Thyroid gland (tissue), 4 donors: ENCODE results near the gene SGSM2. TPM values are rescaled to one million over a fixed set of nuclear protein-coding genes. Genes with fewer than 3 reads are reported as not detected.

Experiments
- DNase-seq, 2 donors: peaks; one replicate each; pipeline ENCODE4 v3.0.0-alpha.2; 2019
- H3K27ac ChIP-seq, 3 donors: fragments of 200-600 bp; sonication (generic); 1 replicate in 2 of 3; 2 replicates in 1 of 3; pipeline ENCODE4 v1.5.1; 2016 to 2019; ENCODE audit warnings: mild to moderate bottlenecking in 1 of 3, moderate library complexity in 1 of 3
- H3K27me3 ChIP-seq: fragments of 200-600 bp; sonication (generic); one replicate; pipeline ENCODE4 v1.5.1; 2019
- H3K36me3 ChIP-seq, 2 donors: fragments of 200-600 bp; sonication (generic); one replicate each; pipeline ENCODE4 v1.5.1; 2016 to 2019
- H3K4me1 ChIP-seq, 2 donors: fragments of 200-600 bp; sonication (generic); one replicate each; pipeline ENCODE4 v1.5.1; 2017 to 2019
- H3K4me3 ChIP-seq, 3 donors: fragments of 200-600 bp; sonication (generic); replicated peaks in 1 of 3; 1 replicate in 2 of 3; 2 replicates in 1 of 3; pipeline ENCODE4 v1.5.1; 2016; ENCODE audit warnings: mild to moderate bottlenecking in 1 of 3
- H3K9me3 ChIP-seq: fragments of 200-600 bp; sonication (generic); one replicate; pipeline ENCODE4 v1.5.1; 2017
- POLR2A ChIP-seq, 2 donors: fragments of 450-650 bp; IDR thresholded peaks; one replicate each; pipeline ENCODE4 v1.6.1; 2017; ENCODE audit warnings: antibody characterized with exemption in 2 of 2, mild to moderate bottlenecking in 2 of 2, moderate library complexity in 1 of 2
- WGBS, 2 donors: methylation state at CpG; one replicate each; pipeline ENCODE4 v1.1.5; 2017; 5-methylcytosine and 5-hydroxymethylcytosine counted together
- intact Hi-C: fragments of 100-400 bp; cut with DNase I; formaldehyde crosslinking; loops from one replicate; pipeline ENCODE4 v1.15.1; 2023
- total RNA-seq, 4 donors: library from RNA; depleted of rRNA; stranded (reverse); fragments of >200 nt; gene quantifications; one replicate each; pipeline ENCODE4 v1.2.3, GENCODE V29; 2016
- TF ChIP-seq, protein P1 (sequence below), 6 experiments: fragments of 200-600 bp in 3 of 6; fragments of 450-650 bp in 3 of 6; sonication (generic) in 3 of 6; IDR thresholded peaks; one replicate each; pipeline ENCODE4 v1.5.1; 2016 to 2019; ENCODE audit warnings: antibody characterized with exemption in 6 of 6, mild to moderate bottlenecking in 2 of 6, inconsistent platforms in 1 of 6, moderate library complexity in 1 of 6

SGSM2 gene
- total RNA-seq, 4 donors from 2014 or later, result 47.8 to 82.7 (median 63.2) TPM

DNA sequence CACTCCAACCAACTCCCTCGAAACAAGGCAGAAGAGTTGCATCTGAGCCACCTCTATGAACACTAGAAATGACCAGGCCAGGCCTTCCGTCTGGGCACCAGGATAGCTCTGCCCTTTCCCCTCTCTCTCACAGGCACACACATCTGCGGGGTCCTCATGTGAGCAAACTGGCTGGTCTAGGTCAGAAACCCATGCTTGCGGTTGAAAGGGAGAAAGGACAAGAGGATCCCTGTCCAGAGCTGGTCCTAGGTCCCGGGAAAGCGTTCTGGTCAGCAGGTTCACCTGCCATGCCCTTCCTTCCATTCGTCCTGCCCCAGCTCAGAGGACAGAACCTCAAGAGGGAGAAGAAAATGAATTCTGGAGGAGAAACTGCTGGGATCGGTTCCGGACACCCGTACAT lies 60.9 kb downstream of the SGSM2 start:
- H3K4me3 ChIP-seq, result peak overlapping the region in 1 of 3 donors; percentile 95

DNA sequence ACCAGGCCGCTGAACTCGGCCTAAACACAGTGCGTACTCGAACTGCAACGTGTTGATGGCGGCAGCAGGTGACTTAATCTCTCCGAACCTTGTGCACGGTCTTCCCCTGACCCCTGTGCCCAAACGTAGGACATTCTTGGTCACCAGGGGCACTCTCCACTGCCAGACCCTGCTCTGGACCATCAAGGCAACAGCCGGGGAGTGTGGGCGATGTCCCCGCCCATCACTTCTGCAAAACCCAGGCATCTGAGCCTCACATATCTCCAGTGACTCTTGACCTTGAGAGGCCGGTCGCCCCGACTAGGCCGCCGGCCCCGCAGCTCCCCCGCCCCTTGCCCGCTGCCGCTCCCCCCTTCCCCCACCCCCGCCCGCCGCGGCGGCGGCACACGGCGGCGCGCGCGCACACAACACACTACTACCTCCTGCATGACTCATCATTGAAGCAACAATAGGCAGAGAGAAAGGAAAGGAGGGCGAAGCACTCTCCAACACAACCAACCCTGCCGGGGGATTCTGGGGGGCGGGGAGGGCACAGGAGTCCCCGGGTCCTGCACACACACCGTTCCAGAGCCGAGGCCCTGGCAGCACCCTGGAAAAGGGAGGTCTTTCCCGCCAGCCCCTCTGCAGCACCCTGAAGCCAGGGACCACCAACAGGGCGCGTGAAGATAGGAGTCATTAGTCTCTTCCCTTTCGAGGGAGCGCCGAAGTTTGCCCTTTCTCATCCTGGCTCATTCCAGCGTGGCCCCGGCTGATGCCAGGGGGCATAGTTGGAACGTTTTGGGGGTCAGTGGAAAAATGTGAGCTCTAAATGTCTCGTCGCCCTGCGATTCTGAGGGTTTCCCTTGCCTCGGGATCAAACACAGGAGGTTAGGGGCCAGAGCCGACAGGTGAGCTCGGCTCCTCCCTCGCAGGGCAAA lies 61.6 kb downstream of the SGSM2 start:
- peak overlapping the region; percentile 92 to 98 (median 95) for H3K27ac ChIP-seq
- intact Hi-C loops, result no loop called here
- H3K36me3 ChIP-seq, result no peaks in the 10 kb centered on the region
- H3K9me3 ChIP-seq, result no peaks in the 10 kb centered on the region
- DNase-seq, result peak; percentile 64 to 67
- peaks cover 52 to 64% of the 10 kb centered on the region in 2 donors for H3K4me1 ChIP-seq
- peak overlapping the region; percentile 13 to 95 (median 35) for H3K4me3 ChIP-seq
- WGBS, 2 donors, result 24 to 34% methylated on average over 20 to 27 of the region's 55 CpGs
- no peak for TF ChIP-seq POLR2A (IDR thresholded peaks at IDR 0.05)
- TF ChIP-seq, protein P1, sequence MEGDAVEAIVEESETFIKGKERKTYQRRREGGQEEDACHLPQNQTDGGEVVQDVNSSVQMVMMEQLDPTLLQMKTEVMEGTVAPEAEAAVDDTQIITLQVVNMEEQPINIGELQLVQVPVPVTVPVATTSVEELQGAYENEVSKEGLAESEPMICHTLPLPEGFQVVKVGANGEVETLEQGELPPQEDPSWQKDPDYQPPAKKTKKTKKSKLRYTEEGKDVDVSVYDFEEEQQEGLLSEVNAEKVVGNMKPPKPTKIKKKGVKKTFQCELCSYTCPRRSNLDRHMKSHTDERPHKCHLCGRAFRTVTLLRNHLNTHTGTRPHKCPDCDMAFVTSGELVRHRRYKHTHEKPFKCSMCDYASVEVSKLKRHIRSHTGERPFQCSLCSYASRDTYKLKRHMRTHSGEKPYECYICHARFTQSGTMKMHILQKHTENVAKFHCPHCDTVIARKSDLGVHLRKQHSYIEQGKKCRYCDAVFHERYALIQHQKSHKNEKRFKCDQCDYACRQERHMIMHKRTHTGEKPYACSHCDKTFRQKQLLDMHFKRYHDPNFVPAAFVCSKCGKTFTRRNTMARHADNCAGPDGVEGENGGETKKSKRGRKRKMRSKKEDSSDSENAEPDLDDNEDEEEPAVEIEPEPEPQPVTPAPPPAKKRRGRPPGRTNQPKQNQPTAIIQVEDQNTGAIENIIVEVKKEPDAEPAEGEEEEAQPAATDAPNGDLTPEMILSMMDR (IDR thresholded peaks at IDR 0.05), result no peak
- no peaks in the 10 kb centered on the region for H3K27me3 ChIP-seq

More for the DNA sequence above, 60.9 kb downstream of the SGSM2 start:
- 74 to 81% methylated on average over 9 to 10 of the region's 10 CpGs for WGBS, 2 donors
- DNase-seq, result no peak
- Histone ChIP-seq H3K27me3 (no peaks in the 10 kb centered on the region), H3K4me1 (peaks cover 52 to 59% of the 10 kb centered on the region in 2 donors), H3K27ac (peak overlapping the region; percentile 92 to 98 (median 95)), H3K9me3 (no peaks in the 10 kb centered on the region), H3K36me3 (no peaks in the 10 kb centered on the region)
- TF ChIP-seq POLR2A (IDR thresholded peaks at IDR 0.05), result no peak
- TF ChIP-seq, protein P1 (IDR thresholded peaks at IDR 0.05), result no peak
- intact Hi-C loops, result no loop called here

DNA sequence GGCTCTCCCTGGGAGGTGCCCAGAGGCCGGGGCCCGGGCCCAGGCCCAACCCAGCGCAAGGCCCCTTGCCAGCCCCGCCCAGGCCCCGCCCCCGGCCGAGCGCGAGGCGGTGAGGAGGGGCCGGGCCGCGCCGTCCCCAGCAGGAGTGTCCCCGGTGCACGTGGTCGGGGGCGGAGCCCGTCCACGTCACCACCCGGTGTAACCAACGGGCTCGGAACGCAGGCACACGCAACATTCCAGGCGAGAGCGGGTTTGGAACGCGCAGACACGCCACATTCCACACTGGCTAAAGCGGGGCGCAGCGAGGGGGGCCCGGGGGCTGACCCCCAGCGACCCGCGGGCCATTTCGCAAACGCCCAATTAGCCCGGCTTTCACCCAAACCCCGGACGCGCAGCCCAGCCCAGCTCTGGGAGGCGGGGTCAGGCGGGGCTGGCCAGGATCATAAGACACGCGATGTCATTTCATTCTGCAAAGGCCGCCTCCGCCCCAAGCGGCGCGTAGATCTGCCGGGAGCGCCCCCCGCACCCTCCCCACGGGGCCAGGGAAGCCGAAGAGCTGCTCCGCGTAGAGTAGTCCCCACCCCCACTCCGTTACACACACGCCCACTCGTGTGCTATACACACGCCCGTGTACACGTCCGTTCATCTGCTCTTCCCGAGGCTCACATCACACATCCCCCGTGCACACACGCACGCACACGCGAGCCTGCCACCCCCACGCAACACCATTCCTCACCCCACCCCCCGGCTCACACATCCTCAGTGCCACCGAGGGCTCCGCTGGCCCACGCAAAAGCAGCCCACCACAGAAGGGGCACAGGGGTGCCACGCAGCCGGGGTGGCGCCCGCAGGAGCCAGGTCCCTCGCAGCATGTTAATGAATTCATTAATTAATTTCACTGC lies 62.5 kb downstream of the SGSM2 start:
- Histone ChIP-seq H3K27me3 (no peaks in the 10 kb centered on the region), H3K4me1 (peaks cover 46 to 64% of the 10 kb centered on the region in 2 donors), H3K9me3 (no peaks in the 10 kb centered on the region), H3K4me3 (peak overlapping the region; percentile 43 to 95 (median 94)), H3K27ac (peak overlapping the region; percentile 92 to 98 (median 95)), H3K36me3 (no peaks in the 10 kb centered on the region)
- intact Hi-C loops, result no loop called here
- peak; percentile 97 for DNase-seq
- WGBS, 2 donors, result 0 to 2% methylated on average over 31 to 37 of the region's 82 CpGs
- TF ChIP-seq, protein P1 (IDR thresholded peaks at IDR 0.05), result no peak
- peak; percentile 54 to 92 for TF ChIP-seq POLR2A (IDR thresholded peaks at IDR 0.05)

DNA sequence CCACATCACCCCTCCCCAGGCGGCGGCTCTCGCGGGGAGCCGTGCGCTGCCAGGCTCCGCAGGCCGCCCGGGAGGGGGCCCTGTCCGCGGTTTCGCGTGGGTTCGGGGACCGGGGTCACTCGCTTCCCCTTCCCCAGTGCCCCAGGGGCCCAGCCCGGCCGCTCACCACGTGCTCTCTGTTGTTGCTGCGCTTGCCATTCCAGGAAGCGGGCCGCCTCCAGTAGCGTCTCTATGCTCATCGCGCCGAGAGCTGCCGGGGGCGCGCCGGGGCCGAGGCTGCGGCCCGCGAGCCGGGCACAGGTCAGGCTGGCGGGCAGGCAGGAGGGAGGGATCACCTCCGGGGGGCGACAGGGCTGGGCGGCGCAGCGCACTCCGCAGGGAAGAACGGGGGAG lies 63.2 kb downstream of the SGSM2 start:
- no peaks in the 10 kb centered on the region for H3K36me3 ChIP-seq
- H3K4me3 ChIP-seq, result peak overlapping the region; percentile 43 to 95 (median 94)
- DNase-seq, result peak; percentile 54 to 57
- H3K9me3 ChIP-seq, result no peaks in the 10 kb centered on the region
- 1 to 2% methylated on average over 15 to 19 of the region's 43 CpGs for WGBS, 2 donors
- H3K27me3 ChIP-seq, result no peaks in the 10 kb centered on the region
- intact Hi-C loops, result no loop called here
- no peak for TF ChIP-seq POLR2A (IDR thresholded peaks at IDR 0.05)
- TF ChIP-seq, protein P1 (IDR thresholded peaks at IDR 0.05), result no peak
- H3K27ac ChIP-seq, result peak overlapping the region; percentile 92 to 98 (median 95)
- peaks cover 41 to 63% of the 10 kb centered on the region in 2 donors for H3K4me1 ChIP-seq
